ENCODE data around the gene CEP128. TPM values are rescaled to one million over a fixed set of nuclear protein-coding genes. Genes with fewer than 3 reads are reported as not detected.
A peak's percentile ranks its signal among the peaks of the same experiment; 100 is the strongest.

CEP128 gene
- total and polyA plus RNA-seq, 8 donors, result 1.1 to 240 (median 2.6) TPM

- no peak overlapping the region for H3K4me3 ChIP-seq
- no peak for TF ChIP-seq POLR2AphosphoS5 (IDR thresholded peaks at IDR 0.05)
- TF ChIP-seq CTCF (IDR thresholded peaks at IDR 0.05), result no peak
- no peak for TF ChIP-seq EP300 (IDR thresholded peaks at IDR 0.05)
- no peak for TF ChIP-seq POLR2A (IDR thresholded peaks at IDR 0.05)
- H3K36me3 ChIP-seq, result no peaks in the 10 kb centered on the region
- WGBS, 5 donors, result 77 to 94% (median 84%) methylated on average over 1 of the region's 1 CpG
- DNase-seq, result no peak
- H3K27me3 ChIP-seq, result peaks cover 0 to 10% (median 0%) of the 10 kb centered on the region in 3 donors
- H3K9me3 ChIP-seq, result no peaks in the 10 kb centered on the region
- H3K27ac ChIP-seq, result no peak overlapping the region
- H3K4me1 ChIP-seq, result peaks cover 0 to 12% (median 5%) of the 10 kb centered on the region in 4 donors
- intact Hi-C loops (cut with DNase I; ENCODE audit: low total_unique reads), result no loop called here
These were observed 4.6 kb upstream of the CEP128 start for GRCh38 chr14:80946187-80946586.

- intact Hi-C loops (cut with DNase I; ENCODE audit: low total_unique reads), result no loop called here
- Histone ChIP-seq H3K27me3 (peaks cover 0 to 10% (median 0%) of the 10 kb centered on the region in 3 donors), H3K27ac (no peak overlapping the region), H3K36me3 (no peaks in the 10 kb centered on the region), H3K9me3 (no peaks in the 10 kb centered on the region), H3K4me1 (peaks cover 0 to 22% (median 11%) of the 10 kb centered on the region in 4 donors), H3K4me3 (no peak overlapping the region)
- 83 to 89% (median 86%) methylated on average over 5 of the region's 5 CpGs for WGBS, 5 donors
- TF ChIP-seq POLR2A (IDR thresholded peaks at IDR 0.05), result no peak
- no peak for TF ChIP-seq POLR2AphosphoS5 (IDR thresholded peaks at IDR 0.05)
- no peak for TF ChIP-seq CTCF (IDR thresholded peaks at IDR 0.05)
- TF ChIP-seq EP300 (IDR thresholded peaks at IDR 0.05), result no peak
- no peak for DNase-seq
These were observed 3.5 kb upstream of the CEP128 start for GRCh38 chr14:80944861-80945617.

- peaks cover 0 to 4% (median 0%) of the 10 kb centered on the region in 3 donors for H3K27me3 ChIP-seq
- no peaks in the 10 kb centered on the region for H3K36me3 ChIP-seq
- TF ChIP-seq POLR2A (IDR thresholded peaks at IDR 0.05), result no peak
- no peak for TF ChIP-seq POLR2AphosphoS5 (IDR thresholded peaks at IDR 0.05)
- TF ChIP-seq CTCF (IDR thresholded peaks at IDR 0.05), result no peak
- no peak for TF ChIP-seq EP300 (IDR thresholded peaks at IDR 0.05)
- H3K4me3 ChIP-seq, result peak overlapping the region; percentile 74 to 88 (median 76)
- no peaks in the 10 kb centered on the region for H3K9me3 ChIP-seq
- 24 to 38% (median 28%) methylated on average over 5 of the region's 5 CpGs for WGBS, 5 donors
- peaks cover 0 to 23% (median 11%) of the 10 kb centered on the region in 4 donors for H3K4me1 ChIP-seq
- peak overlapping the region in 4 of 5 donors; percentile 39 to 74 (median 62) for H3K27ac ChIP-seq
- intact Hi-C loops (cut with DNase I; ENCODE audit: low total_unique reads), result no loop called here
- DNase-seq, result no peak
These were observed 658 bp upstream of the CEP128 start for GRCh38 chr14:80942191-80942600.

GRCh38 chr14:80940146-80940545 is 1.4 kb downstream of the CEP128 start:
- Histone ChIP-seq H3K27me3 (no peaks in the 10 kb centered on the region), H3K36me3 (no peaks in the 10 kb centered on the region), H3K4me3 (no peak overlapping the region), H3K4me1 (peaks cover 0 to 23% (median 11%) of the 10 kb centered on the region in 4 donors), H3K9me3 (no peaks in the 10 kb centered on the region), H3K27ac (no peak overlapping the region)
- TF ChIP-seq POLR2AphosphoS5 (IDR thresholded peaks at IDR 0.05) (no peak), POLR2A (IDR thresholded peaks at IDR 0.05) (no peak), EP300 (IDR thresholded peaks at IDR 0.05) (no peak), CTCF (IDR thresholded peaks at IDR 0.05) (no peak)
- DNase-seq, result no peak
- intact Hi-C loops (cut with DNase I; ENCODE audit: low total_unique reads), result no loop called here
- 64 to 87% (median 80%) methylated on average over 1 of the region's 1 CpG for WGBS, 5 donors

All from stomach (tissue), 9 donors.